GM19452 (cell line): ENCODE measurements around the gene PDE5A.
"Not testable (repeated sequence)": the region's sequence is repeated elsewhere in the genome, so short reads cannot be mapped to it uniquely, and the experiment has no call there.

Source experiments
- ATAC-seq: cut with Tn5 transposase; IDR thresholded peaks from one replicate; pipeline ENCODE4 v1.9.1; 2021; ENCODE audit not compliant: unreplicated experiment

The PDE5A gene

DNA sequence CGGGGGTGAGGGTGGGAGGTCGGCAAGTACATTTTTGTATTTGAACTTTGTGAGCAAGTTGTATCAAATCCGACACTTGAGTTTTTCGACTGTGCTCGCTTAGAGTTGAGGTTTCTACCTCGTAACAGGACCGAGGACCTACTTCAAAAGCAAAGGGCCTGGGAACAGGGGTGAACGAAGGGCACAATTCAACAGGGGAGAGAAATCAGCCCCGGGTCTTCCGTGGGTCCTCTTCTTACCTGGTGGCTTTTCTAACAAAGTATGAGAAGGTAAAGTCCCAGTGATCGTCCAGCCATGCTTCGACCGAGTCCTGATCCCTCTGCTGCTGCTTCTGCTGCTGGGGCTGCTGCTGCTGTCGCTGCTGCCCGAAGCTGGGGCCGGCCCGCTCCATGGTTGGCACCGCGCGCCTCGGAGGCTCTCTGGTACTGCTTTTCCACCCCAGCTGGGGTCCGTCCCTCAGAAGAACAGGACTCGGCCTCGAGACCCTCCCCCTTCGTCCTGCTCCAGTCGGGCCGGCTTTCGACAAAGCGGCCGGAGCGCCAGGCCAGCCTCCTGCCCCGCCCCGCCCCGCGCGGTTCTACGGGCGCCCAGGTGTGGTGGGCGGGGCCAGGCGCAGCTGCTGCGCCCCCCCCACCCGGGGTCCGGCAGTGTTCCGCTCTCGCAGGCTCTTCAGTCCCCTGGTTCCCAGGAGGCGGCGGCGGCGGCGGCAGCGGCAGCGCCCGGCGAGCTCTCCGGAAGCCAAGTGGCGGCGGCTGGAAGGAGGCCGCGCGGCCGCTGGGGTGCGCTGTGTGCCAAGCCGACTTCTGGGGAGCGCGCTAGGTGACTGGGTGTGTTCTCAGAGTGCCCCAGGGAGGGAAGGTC lies at the start of gene PDE5A:
PDE5A (minus strand) TSS at position 524 of the 861 bp plus-strand sequence; CDS start at position 391, 133 bp downstream.
- ATAC-seq = peak; percentile 91

- no peak for ATAC-seq
Measured at GRCh38 chr4:119676101-119676500, 47.5 kb upstream of the PDE5A start.

- no peak for ATAC-seq
Measured at GRCh38 chr4:119675391-119675790, 46.8 kb upstream of the PDE5A start.

DNA sequence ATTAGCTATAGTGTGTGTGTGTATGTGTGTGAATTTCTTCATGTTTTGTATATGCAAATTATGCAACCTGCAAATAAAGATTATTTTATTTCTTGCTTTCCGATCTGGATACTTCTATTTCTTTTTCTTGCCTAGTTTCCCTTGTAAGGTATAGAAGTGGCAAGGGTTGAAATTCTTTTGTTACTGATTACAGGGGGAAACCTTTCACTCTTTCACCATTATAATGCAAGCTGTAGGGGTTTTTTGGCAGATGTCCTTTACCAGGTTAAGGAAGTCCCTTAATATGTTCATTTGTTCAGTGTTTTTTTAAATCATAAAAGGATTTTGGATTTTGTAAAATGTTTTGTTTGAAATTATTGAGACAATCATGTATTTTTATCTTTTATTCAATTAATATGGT lies 44.3 kb upstream of the PDE5A start:
- no peak for ATAC-seq

GRCh38 chr4:119672086-119672485 lies 43.5 kb upstream of the PDE5A start:
- no peak for ATAC-seq

DNA sequence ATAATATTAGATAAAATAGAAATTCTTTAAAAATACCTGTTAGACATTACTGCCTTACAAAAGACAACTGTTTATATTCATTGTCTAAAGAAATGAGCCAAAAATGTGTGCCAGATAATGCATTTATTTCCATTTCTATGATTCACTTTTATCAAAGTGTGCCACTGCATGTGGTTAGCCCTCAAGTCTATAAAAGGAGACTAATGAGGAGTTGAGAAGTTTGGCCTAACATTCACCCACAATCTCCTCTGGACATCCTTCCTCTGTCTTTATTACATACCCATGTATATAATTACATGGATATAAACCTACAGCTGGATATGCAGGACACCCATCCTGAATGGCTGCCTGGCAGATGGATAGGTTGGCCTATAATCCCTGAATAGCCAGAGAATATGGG lies 42.6 kb upstream of the PDE5A start:
- no peak for ATAC-seq

DNA sequence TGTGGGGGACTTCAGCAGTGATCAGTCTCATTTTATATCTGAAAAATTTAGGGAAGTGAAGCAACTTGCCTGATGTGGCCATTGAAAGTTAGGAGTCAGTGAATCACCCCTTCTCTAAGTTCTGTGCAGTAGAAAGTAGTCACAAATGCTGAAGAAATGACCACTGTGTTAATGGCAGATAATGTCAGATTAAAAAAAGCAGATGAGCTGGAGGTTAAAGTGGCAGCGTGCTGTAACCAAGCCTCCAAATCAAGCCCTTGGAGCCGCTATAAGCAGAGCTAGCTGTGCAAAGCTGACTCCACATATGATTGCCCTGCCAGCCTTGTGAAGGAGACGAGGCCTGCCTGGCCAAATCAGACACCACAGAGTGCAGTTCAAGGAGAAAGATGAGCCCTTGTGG lies 39.2 kb upstream of the PDE5A start:
- no peak for ATAC-seq

DNA sequence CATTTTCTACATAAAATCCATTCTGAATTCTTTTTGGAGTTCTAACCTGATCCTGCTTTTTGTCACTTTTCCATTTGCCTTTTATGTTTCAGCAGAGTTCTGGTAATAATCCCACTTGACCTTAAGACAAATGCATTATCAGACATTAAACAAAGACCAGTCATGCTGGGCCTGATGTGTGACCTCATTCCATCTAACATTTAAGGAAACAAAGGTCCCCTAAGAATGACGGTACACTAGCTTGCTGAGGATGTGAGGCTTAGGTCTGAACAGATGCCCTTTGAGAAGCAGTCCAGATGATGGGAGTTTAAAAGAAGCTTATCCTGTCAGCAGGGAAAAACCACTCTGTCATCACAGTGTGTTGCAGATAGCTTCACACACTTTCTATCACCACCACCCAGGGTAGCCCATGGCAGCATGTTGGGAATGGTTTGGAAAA lies 38.1 kb upstream of the PDE5A start:
- no peak for ATAC-seq

DNA sequence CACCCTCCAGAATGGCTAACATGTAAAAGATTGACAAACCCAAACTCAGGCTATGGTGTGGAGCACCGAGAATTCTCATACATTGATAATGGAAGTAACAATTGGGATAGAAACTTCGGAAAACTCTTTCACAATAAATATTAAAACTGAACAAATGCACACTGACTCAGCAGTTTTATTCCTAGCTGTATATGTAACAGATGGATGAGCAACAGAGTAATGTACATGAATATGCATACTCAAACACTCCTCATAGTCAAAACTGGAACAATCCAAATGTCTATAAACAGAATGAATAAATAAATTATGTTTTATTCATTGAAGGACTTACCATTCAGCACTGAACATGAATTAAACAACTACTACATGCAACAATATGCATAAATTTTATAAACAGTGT lies 37.1 kb upstream of the PDE5A start:
- ATAC-seq = no peak

GRCh38 chr4:119664168-119664907 lies 35.7 kb upstream of the PDE5A start:
- ATAC-seq = no peak

DNA sequence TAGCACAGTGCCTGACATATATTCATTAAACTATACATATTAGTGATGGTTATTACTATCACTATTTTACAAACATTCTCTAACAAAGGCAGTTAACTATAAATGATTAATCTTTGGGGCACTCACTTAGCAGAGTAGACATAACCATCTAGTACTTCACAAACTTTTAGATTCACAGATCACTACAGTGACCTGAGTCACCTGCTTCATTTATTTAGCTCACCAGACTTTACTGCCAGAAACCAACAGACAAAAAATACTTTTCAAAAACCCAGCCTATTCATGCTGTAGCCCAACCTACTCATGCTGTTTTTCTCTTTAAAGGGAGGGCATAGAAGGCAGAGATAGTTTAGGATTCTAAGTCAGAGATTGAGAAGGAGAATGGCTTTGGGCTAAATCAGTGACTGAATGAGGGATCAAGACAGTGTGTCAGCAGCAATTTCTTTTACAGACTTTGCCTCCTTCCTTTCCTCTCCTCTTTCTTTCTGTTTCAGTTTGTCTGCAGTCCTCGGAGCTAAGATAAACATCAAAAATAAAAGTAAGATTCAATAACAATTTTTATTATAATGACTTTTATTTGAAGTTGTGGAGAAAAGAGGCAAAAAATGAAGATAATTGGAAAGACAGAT lies 34.7 kb upstream of the PDE5A start:
- no peak for ATAC-seq

DNA sequence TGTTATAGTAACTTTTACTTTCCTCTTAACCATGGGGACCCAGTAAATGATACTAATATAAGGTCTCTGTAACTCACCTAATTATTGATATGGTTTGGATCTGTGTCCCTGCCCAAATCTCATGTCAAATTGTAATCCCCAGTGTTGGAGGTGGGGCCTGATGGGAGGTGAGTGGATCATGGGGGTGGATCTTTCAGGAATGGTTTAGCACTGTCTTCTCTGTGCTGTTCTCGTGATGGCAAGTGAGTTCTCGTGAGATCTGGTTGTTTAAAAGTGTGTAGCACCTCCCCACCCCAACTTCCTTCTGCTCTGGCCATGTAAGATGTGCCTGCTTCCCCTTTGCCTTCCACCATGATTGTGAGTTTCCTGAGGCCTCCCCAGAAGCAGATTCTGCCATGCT lies 34.0 kb upstream of the PDE5A start:
- not testable (repeated sequence) for ATAC-seq

DNA sequence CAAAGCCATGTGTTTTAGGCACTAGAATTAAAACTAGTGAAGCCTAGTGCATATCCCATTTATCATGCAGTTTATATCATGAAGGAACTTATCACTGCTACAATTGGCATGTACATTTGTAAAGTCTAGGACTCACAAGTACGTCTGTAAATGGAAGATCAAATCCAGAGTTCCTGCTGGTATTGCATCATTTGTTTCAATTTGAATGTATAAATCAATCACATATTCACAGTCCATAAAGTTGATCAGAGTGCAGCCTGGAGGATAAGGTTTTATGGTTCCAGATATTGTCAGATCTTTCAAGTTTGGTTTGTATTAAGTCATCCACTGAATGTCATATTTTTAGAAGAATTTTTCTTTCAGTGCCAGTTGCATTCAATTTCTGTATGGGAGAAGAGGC lies 32.6 kb upstream of the PDE5A start:
- no peak for ATAC-seq

GRCh38 chr4:119659576-119659975 lies 31.0 kb upstream of the PDE5A start:
- ATAC-seq = no peak

DNA sequence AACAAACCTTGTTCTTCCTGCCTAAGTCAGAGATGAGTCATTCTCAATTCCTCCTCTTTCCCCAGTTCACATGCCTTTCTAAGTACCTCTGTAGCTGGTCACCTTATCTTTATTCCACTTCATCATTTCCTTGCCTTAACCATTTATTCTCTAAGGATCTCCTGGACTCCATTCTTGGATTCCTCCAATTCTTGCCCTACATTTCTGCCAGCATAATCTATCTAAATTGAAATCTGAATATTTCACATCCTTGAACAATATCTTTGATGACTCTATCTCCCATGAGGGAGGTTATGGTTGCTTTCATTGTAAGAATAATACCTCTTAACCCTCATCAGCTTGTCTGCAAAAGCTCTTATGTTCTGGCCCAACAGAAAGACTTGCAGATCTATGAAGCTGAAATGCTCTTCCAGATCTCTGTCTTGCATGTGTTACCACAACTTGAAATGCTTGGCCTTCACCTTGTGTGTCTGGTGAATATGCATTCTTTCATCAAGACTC lies 28.6 kb upstream of the PDE5A start:
- ATAC-seq = no peak

DNA sequence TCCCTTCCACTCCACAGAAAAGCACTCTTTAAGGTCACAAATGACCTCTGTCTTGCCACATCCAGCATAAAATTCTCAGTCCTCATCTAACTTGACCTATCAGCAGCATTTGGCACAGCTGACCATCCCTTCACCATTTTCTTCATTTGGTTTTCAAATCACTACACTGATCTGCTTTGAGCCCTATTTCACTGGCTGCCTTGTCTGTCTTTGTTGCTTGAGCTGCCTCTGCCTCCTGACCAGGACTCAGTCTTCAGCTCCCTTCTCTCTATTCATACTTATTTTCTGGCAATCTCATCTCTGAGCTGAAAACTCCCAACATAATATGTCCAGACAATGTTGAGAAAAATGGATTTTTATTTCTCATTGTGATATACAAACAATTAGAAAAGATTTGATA lies 27.7 kb upstream of the PDE5A start:
- no peak for ATAC-seq

DNA sequence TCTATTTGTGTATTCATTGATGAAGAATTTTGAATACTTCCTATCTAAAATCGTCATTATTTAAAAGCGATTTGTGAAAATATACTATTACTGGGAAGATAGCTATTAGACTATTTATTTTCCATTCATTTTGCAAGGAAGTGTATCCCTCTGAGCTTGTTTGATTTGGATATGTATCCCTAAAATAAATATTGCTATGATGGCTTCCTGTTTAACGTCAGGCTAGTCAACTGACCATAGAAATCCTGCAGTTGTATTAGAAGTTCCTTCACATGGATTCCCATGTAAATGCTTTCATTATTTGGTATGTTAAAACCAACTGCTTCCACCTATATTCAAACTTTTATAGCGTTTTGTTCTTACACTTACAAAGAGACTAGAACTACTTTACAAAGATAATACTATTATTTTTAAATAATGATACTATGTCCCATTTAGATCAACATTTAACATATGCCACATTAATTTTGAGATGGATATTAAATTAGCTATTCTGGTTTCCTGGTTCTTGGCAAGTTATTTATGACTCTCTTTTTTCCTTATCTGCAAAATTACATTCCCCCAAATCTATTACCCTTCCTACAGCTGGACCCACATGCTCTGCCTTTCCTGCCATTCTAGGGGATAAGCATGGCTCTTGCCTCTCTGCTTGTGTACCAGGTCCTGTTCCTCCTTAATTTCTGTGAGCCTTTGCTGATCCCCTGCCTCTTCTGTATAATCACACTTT lies 26.7 kb upstream of the PDE5A start:
- ATAC-seq = no peak

DNA sequence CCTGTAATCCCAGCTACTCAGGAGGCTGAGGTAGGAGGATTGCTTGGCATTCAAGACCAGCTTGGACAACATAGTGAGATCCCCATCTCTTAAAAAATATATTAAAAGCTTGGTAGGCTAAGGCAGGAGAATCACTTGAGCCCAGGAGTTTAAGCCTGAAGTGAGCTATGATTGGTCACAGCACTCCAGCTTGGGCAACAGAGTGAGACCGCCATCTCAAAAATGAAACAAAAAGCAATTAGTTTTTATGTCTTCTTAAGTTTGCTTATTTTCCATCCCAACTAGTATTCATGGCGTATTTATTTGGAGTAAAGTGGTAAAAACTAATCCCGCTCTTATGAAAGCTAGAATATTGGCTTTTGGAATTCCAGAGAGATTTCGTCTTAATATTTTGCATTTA lies 25.4 kb upstream of the PDE5A start:
- no peak for ATAC-seq

GRCh38 chr4:119652998-119653397 lies 24.4 kb upstream of the PDE5A start:
- ATAC-seq = no peak

DNA sequence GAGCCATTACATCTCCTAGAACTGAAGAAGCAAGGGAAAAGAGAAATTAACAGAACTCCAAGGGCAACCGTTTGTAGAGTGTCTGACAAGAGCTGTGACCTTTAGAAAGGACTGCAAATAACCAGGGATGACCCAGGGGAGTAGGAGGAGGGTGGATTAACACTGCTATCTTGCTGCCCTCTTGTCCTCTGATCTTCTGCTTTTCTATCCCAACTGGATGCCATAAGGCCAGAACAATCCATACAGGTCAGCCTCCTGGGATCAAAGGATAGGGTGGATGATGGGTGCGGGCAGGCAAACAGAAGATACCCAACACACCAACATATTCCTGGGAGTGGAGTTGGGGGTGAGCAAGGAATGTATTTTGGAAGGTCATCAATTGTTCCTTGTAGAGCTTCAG lies 19.8 kb upstream of the PDE5A start:
- ATAC-seq = no peak

DNA sequence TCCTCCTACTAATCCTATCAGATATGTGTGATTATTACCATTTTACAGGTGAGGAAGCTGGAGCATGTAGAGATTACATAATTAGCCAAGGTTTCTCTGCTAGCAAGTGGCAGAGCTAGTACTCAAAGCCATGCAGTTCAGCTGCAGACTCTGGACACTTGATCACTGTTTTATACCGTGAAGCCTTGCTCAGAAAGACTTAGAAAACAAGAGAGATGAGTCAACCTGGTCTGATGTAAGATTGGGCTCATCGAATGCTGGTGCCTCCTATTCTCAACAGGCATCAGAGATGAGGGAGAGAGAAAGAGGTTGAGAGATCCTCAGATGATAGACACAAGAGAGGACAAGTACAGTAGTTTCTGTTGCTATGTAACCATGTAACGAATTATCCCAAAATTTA lies 19.0 kb upstream of the PDE5A start:
- ATAC-seq = no peak
